ES-I3 (cell line): ENCODE measurements around the gene ATAD3B.
"Not testable (repeated sequence)": the region's sequence is repeated elsewhere in the genome, so short reads cannot be mapped to it uniquely, and the experiment has no call there.

Experiments used
- H3K36me3 ChIP-seq: 2 replicates; pipeline ENCODE4 v1.6.1; 2013; ENCODE audit warnings: mild to moderate bottlenecking, low read length, control low read depth, moderate library complexity; ENCODE audit not compliant: insufficient read depth
- H3K4me1 ChIP-seq: 2 replicates; pipeline ENCODE4 v1.6.1; 2013; ENCODE audit warnings: mild to moderate bottlenecking, control low read depth, low read length; ENCODE audit not compliant: insufficient read depth
- H3K9ac ChIP-seq: 2 replicates; pipeline ENCODE4 v1.6.1; 2013; ENCODE audit warnings: low read depth, mild to moderate bottlenecking, low read length, moderate library complexity
- H3K9me3 ChIP-seq: 2 replicates; pipeline ENCODE4 v1.6.1; 2013; ENCODE audit warnings: mild to moderate bottlenecking, low read length, moderate library complexity; ENCODE audit not compliant: control insufficient read depth, insufficient read depth

Gene ATAD3B

DNA sequence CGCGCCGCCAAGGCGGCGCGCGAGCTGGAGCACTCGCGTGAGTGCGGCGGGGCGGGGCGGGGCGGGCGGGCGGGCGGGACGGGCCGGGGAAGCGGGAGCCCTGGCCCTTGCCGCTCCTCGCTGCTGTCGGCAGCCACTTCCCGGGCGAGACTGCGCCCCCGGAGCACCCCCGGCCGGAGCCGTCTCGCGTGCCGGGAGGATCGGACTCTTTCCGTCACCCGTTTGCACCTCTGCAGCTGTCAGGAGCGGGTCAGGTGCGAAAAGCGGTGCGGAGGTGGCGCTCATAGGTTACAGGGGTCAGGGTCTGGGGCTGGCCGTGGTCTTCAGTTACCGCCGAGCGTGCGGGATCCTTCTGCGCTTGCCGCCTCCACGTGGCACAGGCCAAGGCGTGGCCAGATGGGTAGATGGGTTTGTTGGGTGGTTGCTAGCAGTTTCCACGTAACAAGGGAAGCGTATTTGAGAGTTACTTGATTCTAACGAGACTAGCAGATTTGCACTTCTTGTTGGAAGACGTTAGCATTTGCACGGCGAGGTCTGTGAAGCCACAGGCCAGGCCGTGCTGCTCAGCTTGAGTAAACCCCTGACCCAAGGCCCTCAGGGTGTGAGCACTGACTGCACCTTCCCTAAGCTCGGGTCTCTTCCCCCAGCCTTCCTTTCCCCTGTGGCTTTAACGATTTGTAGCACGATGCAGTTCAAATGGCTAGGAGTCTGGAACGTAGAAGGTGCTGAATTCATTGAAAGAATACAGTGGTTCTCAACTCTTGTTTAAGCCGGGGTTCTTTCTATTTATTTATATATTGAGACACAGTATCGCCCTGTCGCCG, 700 bp downstream of the ATAD3B start:
- not testable (repeated sequence) for H3K4me1 ChIP-seq, H3K9me3 ChIP-seq, H3K36me3 ChIP-seq
- H3K9ac ChIP-seq, result peak overlapping the region; percentile 52

DNA sequence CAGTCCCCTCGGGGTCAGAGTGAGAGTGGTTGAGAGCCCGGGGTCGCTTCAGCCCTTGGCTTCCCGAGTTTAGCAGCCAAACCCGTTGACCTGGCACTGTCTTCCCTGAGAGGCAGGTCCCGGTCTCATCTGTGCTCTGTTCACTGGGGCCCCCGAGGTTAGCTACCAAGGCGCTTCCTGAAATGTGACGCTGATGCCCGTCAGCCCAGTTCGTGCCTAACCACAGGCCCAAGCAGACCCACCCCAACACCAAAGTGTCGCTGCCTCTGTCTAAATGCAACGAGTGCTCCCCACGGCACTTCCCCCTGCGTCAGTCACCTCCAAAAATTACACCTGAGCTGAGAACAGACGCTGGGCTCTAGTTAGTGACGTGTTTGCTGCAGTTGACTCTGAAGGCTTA, 4.4 kb downstream of the ATAD3B start:
- H3K4me1 ChIP-seq, H3K9me3 ChIP-seq, H3K36me3 ChIP-seq, H3K9ac ChIP-seq: not testable (repeated sequence)

DNA sequence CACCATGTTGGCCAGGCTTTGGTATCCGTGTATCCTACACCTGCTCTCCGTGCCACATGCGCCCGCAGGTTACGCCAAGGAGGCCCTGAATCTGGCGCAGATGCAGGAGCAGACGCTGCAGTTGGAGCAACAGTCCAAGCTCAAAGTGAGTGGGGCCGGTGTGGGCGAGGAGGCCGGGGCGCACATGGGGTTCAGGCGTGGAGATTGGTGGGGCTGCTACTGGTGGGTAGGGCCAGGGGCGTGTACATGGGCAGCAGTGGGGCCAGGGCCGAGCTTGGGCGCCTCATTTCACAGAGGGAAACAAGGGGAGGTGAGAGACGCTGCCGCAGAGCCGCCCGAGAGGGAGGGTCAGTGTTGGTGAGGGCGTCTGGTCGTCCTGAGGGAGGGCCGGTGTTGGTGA, 5.6 kb downstream of the ATAD3B start:
- no peak overlapping the region for H3K9ac ChIP-seq
- peaks cover 4% of the 10 kb centered on the region; the same call in 1 of the 2 replicates for H3K36me3 ChIP-seq

DNA sequence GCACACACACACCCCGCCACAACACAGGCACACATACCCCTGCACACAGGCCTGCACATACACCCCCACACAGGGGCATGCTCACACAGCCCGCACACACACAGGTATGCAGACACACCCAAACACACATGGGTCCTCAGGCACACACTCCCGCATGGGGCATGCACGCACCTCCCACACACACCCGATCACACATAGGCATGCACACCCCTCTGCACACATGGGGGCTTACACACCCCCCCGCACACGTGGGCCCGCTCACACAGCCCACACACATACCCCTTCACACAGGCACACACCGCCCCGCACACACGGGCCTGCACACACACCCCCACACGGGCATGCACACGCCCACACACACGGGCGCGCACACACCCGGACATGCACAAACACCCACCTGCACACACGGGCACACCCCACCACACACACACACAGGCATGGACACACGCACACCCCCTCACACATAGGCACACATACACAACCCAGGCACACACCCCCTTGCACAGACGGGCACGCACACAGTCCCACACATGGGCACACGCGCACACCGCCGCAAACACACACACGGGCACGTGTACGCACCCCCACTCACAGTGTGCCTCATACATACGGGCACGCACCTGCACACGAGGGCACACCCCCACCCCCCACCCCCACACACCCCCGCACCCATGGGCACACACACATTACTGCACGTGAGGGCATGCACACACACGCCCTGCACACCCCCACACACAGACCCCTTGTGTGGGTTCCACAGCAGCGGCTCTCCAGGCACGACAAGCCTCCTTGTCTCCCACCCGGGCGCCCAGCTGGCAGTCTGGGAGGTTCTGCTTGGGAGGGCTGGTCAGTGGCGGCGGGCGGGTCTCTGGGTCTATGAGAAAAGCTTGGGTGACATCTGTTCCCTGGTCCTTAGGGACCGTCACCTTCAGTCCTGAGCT, 8.3 kb downstream of the ATAD3B start:
- H3K36me3 ChIP-seq, result peaks cover 12% of the 10 kb centered on the region
- H3K4me1 ChIP-seq, result no peaks in the 10 kb centered on the region
- no peak overlapping the region for H3K9ac ChIP-seq
- H3K9me3 ChIP-seq, result no peaks in the 10 kb centered on the region

More for the DNA sequence above, 5.6 kb downstream of the ATAD3B start:
- Histone ChIP-seq H3K4me1 (no peaks in the 10 kb centered on the region), H3K9me3 (no peaks in the 10 kb centered on the region)

DNA sequence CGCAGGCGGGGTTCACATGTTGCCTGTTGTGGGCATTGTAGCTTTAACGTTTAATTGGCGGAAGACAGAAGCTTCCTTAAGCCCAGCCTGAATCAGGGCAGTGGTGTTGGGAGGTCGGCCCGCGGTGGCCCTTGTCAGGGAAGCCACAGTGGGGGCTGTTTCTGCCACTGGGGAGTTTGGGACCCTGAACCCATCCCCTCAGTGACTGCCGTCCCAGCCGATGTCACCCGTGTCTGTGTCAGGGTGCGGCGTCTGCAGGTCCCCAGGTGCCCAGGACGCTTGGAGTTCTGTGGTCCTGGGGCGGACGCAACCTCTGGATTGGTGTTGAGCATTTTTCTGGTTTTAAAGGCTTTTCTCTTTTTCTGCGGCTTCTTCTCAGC, 8.9 kb downstream of the ATAD3B start:
- H3K9me3 ChIP-seq, H3K9ac ChIP-seq, H3K4me1 ChIP-seq: not testable (repeated sequence)
- H3K36me3 ChIP-seq, result peaks cover 12% of the 10 kb centered on the region

DNA sequence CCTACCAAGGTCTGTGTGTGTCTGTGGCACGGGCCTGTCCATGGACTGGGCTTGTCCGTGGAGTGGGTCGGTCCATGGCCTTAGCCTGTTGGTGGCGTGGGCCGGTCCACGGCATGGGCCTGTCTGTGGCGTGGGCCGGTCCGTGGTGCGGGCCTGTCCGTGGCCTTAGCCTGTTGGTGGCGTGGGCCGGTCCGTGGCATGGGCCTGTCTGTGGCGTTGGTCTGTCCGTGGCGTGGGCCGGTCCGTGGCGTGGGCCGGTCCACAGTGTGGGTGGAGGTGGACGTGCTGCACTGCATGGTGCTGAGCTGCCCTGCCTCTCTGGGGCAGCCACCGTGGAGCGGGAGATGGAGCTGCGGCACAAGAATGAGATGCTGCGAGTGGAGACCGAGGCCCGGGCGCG, 10.2 kb downstream of the ATAD3B start:
- H3K9ac ChIP-seq, H3K4me1 ChIP-seq, H3K9me3 ChIP-seq: not testable (repeated sequence)
- peaks cover 12% of the 10 kb centered on the region for H3K36me3 ChIP-seq

DNA sequence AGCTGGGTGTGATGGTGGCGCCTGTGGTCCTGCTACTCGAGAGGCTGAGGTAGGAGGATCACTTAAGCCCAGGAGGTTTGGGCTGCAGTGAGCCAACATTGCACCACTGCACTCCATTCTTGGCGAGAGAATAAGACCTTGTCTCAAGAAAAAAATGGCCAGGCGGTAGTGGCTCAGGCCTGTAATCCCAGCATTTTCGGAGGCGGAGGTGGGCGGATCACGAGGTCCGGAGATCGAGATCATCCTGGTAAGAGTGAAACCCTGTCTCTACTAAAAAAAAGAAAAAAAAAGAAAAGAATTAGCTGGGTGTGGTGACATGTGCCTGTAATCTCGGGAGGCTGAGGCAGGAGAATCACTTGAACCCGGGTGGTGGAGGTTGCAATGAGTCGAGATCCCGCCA, 11.3 kb downstream of the ATAD3B start:
- H3K36me3 ChIP-seq, result peaks cover 13% of the 10 kb centered on the region
- H3K9ac ChIP-seq, result no peak overlapping the region
- H3K9me3 ChIP-seq, result no peaks in the 10 kb centered on the region
- no peaks in the 10 kb centered on the region for H3K4me1 ChIP-seq

DNA sequence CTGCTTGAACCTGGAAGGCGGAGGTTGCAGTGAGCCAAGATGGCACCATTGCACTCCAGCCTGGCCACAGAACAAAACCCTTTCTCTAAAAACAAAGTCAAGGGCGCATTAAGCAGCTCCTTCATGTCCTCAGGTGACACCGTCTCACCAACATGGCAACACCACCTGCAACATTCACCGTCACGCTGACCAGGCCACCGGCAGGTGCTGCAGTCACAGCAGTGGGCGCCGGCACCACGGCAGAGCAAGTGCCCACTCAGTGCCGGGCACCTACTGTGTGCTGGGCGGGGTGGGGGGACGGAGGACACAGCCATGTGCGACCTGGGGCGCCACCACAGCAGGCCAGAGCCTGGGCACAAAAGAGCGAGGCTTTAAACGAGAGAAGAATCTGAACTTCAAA, 12.1 kb downstream of the ATAD3B start:
- H3K36me3 ChIP-seq, result peaks cover 18% of the 10 kb centered on the region
- no peaks in the 10 kb centered on the region for H3K4me1 ChIP-seq
- H3K9ac ChIP-seq, result no peak overlapping the region

DNA sequence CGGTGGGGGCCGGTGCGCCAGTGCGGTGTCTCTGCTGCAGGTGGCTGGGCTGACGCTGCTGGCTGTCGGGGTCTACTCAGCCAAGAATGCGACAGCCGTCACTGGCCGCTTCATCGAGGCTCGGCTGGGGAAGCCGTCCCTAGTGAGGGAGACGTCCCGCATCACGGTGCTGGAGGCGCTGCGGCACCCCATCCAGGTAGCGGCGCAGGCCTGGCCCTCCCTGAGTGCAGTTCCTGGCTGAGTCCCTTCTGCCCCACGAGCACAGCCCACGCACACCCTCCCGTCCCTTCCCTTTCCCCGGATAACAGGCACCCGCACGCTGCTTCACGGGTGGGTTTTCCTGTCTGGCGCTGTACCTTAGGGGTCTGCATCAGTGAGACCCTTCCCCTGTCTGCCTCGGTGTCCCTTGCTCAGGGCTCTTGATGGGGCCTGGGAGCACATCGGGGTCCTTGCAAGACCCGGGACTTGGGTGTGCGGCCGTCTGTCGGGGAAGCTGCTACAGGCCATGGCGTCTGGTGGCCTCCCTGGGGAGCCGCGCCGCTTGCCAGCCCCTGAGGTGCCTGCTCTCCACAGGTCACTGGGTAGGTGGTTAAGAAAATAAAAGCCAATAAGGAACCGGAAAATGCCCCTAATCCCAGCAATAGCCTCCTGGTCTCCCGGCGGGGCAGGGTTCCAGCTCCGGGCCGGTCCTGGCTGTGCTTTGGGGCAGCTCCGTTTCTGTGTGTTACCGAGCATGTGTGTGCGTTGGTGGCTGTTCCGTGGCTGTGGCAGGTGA, 13.6 kb downstream of the ATAD3B start:
- not testable (repeated sequence) for H3K9me3 ChIP-seq, H3K4me1 ChIP-seq, H3K9ac ChIP-seq
- H3K36me3 ChIP-seq, result peaks cover 15% of the 10 kb centered on the region

More for the DNA sequence above, 12.1 kb downstream of the ATAD3B start:
- H3K9me3 ChIP-seq, result no peaks in the 10 kb centered on the region

DNA sequence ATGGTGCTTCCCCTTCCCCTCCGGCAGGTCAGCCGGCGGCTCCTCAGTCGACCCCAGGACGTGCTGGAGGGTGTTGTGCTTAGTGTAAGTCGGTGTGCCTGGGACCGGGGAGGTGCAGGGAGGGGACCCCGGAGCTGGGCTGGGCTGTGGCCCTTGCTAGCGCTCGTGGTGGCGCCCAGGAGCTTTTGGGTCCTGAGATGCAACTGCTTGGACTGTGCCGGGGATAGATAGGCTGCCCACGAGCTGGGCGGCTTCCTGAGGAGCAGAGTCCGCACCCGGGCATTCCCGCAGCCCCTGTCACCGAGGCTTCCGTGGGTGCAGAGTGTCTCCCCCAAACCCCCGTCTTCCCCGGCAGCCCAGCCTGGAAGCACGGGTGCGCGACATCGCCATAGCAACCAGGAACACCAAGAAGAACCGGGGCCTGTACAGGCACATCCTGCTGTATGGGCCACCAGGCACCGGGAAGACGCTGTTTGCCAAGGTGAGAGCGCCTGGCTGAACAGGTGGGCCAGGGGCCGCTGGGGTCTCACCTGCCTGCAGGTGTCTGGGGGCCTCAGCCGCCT, 14.3 kb downstream of the ATAD3B start:
- H3K36me3 ChIP-seq, result peaks cover 20% of the 10 kb centered on the region
- H3K4me1 ChIP-seq, H3K9me3 ChIP-seq, H3K9ac ChIP-seq: not testable (repeated sequence)

DNA sequence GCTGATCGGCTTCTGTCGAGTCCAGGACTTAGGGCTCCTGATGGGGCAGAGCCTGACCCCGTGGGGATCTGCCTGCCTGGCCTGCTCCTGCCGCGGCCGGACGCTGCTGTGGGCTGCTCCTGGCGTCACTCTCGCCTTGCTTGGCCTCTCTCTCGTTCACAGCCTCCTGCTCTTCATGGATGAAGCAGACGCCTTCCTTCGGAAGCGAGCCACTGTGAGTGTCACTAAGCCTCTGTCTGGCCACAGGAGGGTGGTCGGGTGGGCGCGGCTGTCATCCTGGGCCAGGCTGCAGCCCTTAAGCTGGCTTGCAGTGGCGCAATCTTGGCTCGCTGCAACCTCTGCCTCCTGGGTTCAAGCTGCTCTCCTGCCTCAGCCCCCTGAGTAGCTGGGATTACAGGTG, 16.1 kb downstream of the ATAD3B start:
- Histone ChIP-seq H3K36me3 (peaks cover 29% of the 10 kb centered on the region), H3K9ac (no peak overlapping the region), H3K9me3 (peaks cover 5% of the 10 kb centered on the region; the same call in 1 of the 2 replicates), H3K4me1 (no peaks in the 10 kb centered on the region)

DNA sequence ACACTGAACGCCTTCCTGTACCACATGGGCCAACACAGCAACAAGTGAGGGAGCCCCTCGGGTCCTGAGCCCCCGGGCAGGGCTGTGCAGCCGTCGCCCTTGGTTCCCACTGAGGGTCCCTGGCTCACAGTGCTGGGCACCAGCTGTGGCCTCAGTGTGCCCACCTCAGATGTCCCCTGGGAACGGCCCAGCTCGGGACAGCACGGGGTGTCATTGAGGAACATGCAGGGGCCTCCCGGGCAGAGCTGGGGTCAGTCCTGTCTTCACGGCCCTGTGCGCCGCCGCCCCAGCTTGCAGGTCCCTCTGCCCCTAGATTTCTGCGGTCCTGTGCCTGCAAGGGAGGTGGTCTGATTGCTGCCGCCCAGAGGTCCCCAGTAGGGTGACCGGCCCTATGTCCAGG, 17.7 kb downstream of the ATAD3B start:
- Histone ChIP-seq H3K9ac (no peak overlapping the region), H3K9me3 (peaks cover 5% of the 10 kb centered on the region; the same call in 1 of the 2 replicates), H3K36me3 (peaks cover 21% of the 10 kb centered on the region), H3K4me1 (no peaks in the 10 kb centered on the region)

DNA sequence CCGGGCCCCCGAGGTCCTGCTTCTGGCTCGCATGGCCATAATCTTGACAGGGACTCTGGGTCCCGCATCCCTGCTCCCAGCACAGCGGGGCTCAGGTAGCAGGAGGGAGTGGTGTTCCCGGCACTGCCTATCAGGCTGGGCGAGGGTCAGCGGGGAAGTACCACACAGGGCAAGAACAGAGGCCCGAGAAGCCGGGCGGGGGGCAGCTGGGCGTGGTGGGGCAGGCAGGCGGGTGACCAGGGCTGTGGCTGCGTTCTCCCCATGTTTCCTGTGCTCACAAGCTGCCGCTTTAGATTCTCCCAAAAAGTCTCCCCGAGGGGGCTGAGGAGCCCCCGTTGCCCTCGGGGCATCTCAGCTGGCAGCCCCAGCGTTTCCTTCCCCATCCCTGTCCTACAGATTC, 18.3 kb downstream of the ATAD3B start:
- no peaks in the 10 kb centered on the region for H3K4me1 ChIP-seq
- H3K9ac ChIP-seq, result no peak overlapping the region
- peaks cover 21% of the 10 kb centered on the region for H3K36me3 ChIP-seq
- peaks cover 5% of the 10 kb centered on the region; the same call in 1 of the 2 replicates for H3K9me3 ChIP-seq

DNA sequence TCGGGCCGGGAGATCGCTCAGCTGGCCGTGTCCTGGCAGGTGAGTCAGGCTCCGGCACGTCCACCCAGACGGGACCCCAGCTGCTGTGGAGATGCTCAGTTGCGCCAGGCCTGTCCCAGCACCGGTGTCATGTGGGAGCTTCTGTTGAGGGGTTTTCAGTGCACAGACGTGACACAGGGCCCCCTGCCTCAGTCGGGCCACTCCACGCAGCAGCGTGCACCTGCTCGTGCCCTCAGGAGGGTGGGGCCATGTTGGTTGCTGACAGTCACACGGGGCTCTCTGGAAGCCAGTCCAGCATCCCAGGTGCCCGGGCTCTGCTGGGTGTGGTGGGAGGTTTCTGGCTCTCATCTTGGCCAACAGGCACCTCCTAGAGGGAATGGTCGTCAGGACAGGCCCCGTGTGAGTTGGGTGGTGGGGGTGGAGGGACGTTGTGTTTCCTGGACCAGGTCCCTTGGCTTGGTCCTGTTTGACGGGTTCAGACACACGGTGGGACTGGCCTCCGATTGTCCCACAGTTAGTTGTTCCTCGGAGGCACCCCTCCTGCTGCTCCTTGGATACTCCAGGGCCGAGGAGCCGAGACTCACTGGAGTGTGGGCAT, 19.2 kb downstream of the ATAD3B start:
- H3K36me3 ChIP-seq, result peaks cover 21% of the 10 kb centered on the region
- peaks cover 5% of the 10 kb centered on the region; the same call in 1 of the 2 replicates for H3K9me3 ChIP-seq
- H3K4me1 ChIP-seq, result no peaks in the 10 kb centered on the region
- no peak overlapping the region for H3K9ac ChIP-seq
